PC-9 (cell line): ENCODE data around the gene DDX6.

Experiments
- CTCF ChIP-seq: fragments of 200-600 bp; sonication (generic); conservative IDR thresholded peaks from 2 replicates; pipeline ENCODE4 v1.6.1; 2017; ENCODE audit warnings: mixed run types, antibody characterized with exemption, mild to moderate bottlenecking, moderate library complexity
- EZH2 ChIP-seq: fragments of 200-600 bp; sonication (generic); IDR thresholded peaks from 2 replicates; pipeline ENCODE4 v1.8.0; 2017; ENCODE audit warnings: antibody characterized with exemption, low read depth

DNA sequence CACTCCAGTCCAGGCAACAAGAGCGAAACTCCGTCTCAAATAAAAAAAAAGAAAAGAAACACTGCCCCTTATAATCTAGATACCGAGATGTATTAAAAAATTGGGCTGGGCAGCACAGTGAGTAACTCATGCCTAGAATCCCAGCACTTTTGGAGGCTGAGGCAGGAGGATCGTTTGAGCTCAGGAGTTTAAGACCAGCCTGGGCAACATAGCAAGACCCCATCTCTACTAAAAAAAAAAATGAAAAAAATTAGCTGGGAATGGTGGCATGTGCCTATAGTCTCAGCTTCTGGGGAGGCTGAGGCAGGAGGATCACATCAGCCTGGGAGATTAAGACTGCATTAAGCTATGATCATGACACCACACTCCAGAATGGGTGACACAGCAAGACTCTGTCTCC is 24.9 kb downstream of the DDX6 start:
- TF ChIP-seq CTCF = no peak
- TF ChIP-seq EZH2 = no peak
